ENCODE data around the gene GATA1. TPM values are rescaled to one million over a fixed set of nuclear protein-coding genes. Genes with fewer than 3 reads are reported as not detected.

Gene GATA1
- total RNA-seq, 2 experiments from 2014 or later, result not detected

- no peak for TF ChIP-seq CTCF (IDR thresholded peaks at IDR 0.05)
Measured at GRCh38 chrX:48793935-48794334, 7.5 kb downstream of the GATA1 start.

GRCh38 chrX:48794340-48794910 lies 8.0 kb downstream of the GATA1 start:
- Histone ChIP-seq H3K27me3 (ENCODE audit: control insufficient read depth in 1 of 2, insufficient read depth in 2 of 2, low read length in 2 of 2) (no peaks in the 10 kb centered on the region), H3K9me3 (ENCODE audit: control insufficient read depth in 1 of 2, insufficient read depth in 1 of 2, low read length in 2 of 2) (no peaks in the 10 kb centered on the region), H3K4me3 (ENCODE audit: low read length) (no peak overlapping the region), H3K36me3 (ENCODE audit: insufficient read depth, low read length) (no peaks in the 10 kb centered on the region), H3K27ac (ENCODE audit: low read depth in 1 of 2, low read length in 2 of 2) (no peak overlapping the region), H3K4me1 (ENCODE audit: insufficient read depth, low read length) (peaks cover 4% of the 10 kb centered on the region)
- CTCF ChIA-PET, result no interaction called here
- no peaks in the 10 kb centered on the region for H3K9me3 Mint-ChIP-seq
- no peaks in the 10 kb centered on the region for H3K27me3 Mint-ChIP-seq
- DNase-seq, result no peak
- H3K36me3 Mint-ChIP-seq (ENCODE audit: low read depth), result no peaks in the 10 kb centered on the region
- ATAC-seq (ENCODE audit: poor library complexity), result no peak
- no peak overlapping the region for H3K4me3 Mint-ChIP-seq
- no peaks in the 10 kb centered on the region for H3K4me1 Mint-ChIP-seq (ENCODE audit: low read depth)
- TF ChIP-seq CTCF (IDR thresholded peaks at IDR 0.05), result no peak
- POLR2A ChIA-PET, result no interaction called here
- no peak overlapping the region for H3K27ac Mint-ChIP-seq
- intact Hi-C loops (cut with DNase I, micrococcal nuclease), result loop anchor here in 1 of 2 experiments (5.0 kb wide), 1 partner anchor 42 kb away; no protein-coding TSS in a partner anchor

More at GRCh38 chrX:48793935-48794334, 7.5 kb downstream of the GATA1 start:
- DNase-seq (no peak), ATAC-seq (ENCODE audit: poor library complexity) (no peak)
- Histone ChIP-seq H3K27ac (ENCODE audit: low read depth in 1 of 2, low read length in 2 of 2) (no peak overlapping the region), H3K4me3 (ENCODE audit: low read length) (no peak overlapping the region), H3K36me3 (ENCODE audit: insufficient read depth, low read length) (no peaks in the 10 kb centered on the region), H3K27me3 (ENCODE audit: control insufficient read depth in 1 of 2, insufficient read depth in 2 of 2, low read length in 2 of 2) (no peaks in the 10 kb centered on the region), H3K9me3 (ENCODE audit: control insufficient read depth in 1 of 2, insufficient read depth in 1 of 2, low read length in 2 of 2) (no peaks in the 10 kb centered on the region), H3K4me1 (ENCODE audit: insufficient read depth, low read length) (peaks cover 4% of the 10 kb centered on the region)
- POLR2A ChIA-PET, result no interaction called here
- H3K36me3 Mint-ChIP-seq (ENCODE audit: low read depth), result no peaks in the 10 kb centered on the region
- H3K9me3 Mint-ChIP-seq, result no peaks in the 10 kb centered on the region
- intact Hi-C loops (cut with DNase I, micrococcal nuclease), result loop anchor here in 1 of 2 experiments (5.0 kb wide), 1 partner anchor 42 kb away; no protein-coding TSS in a partner anchor
- no peaks in the 10 kb centered on the region for H3K27me3 Mint-ChIP-seq
- H3K4me1 Mint-ChIP-seq (ENCODE audit: low read depth), result no peaks in the 10 kb centered on the region
- H3K4me3 Mint-ChIP-seq, result no peak overlapping the region
- no peak overlapping the region for H3K27ac Mint-ChIP-seq
- CTCF ChIA-PET, result no interaction called here

GRCh38 chrX:48794911-48795515 lies 8.6 kb downstream of the GATA1 start:
- ChIA-PET POLR2A (no interaction called here), CTCF (no interaction called here)
- H3K27ac ChIP-seq (ENCODE audit: low read depth in 1 of 2, low read length in 2 of 2), result no peak overlapping the region
- H3K36me3 ChIP-seq (ENCODE audit: insufficient read depth, low read length), result no peaks in the 10 kb centered on the region
- intact Hi-C loops (cut with DNase I, micrococcal nuclease), result loop anchor here in 1 of 2 experiments (5.0 kb wide), 1 partner anchor 43 kb away; no protein-coding TSS in a partner anchor
- Mint-ChIP-seq H3K36me3 (ENCODE audit: low read depth) (no peaks in the 10 kb centered on the region), H3K27me3 (no peaks in the 10 kb centered on the region), H3K27ac (no peak overlapping the region), H3K4me3 (no peak overlapping the region), H3K9me3 (no peaks in the 10 kb centered on the region), H3K4me1 (ENCODE audit: low read depth) (no peaks in the 10 kb centered on the region)
- no peak for TF ChIP-seq CTCF (IDR thresholded peaks at IDR 0.05)
- no peak overlapping the region for H3K4me3 ChIP-seq (ENCODE audit: low read length)
- no peak for ATAC-seq (ENCODE audit: poor library complexity)
- H3K9me3 ChIP-seq (ENCODE audit: control insufficient read depth in 1 of 2, insufficient read depth in 1 of 2, low read length in 2 of 2), result no peaks in the 10 kb centered on the region
- DNase-seq, result no peak
- no peaks in the 10 kb centered on the region for H3K27me3 ChIP-seq (ENCODE audit: control insufficient read depth in 1 of 2, insufficient read depth in 2 of 2, low read length in 2 of 2)
- H3K4me1 ChIP-seq (ENCODE audit: insufficient read depth, low read length), result no peaks in the 10 kb centered on the region
